SK-N-SH (cell line): Measurements from ENCODE around the gene AGBL5. TPM values are rescaled to one million over a fixed set of nuclear protein-coding genes. Genes with fewer than 3 reads are reported as not detected.

Experiments
- CTCF ChIA-PET: fragments of 300-600, 350-600 bp; formaldehyde crosslinking; extraction: SDS; loops from one replicate; lab custom pipeline; 2021; lab: Yijun Ruan, JAX
- POLR2A ChIA-PET: fragments of 350-600 bp; sonication (Branson Sonifier 250); formaldehyde crosslinking; extraction: SDS; loops from one replicate; lab custom pipeline; 2020; ENCODE audit warnings: antibody characterized with exemption, inconsistent platforms; lab: Yijun Ruan, JAX
- DNase-seq: peaks from one replicate; pipeline ENCODE4 v3.0.0; 2012
- H2AFZ ChIP-seq: fragments of 200-600 bp; sonication (generic); 2 replicates; pipeline ENCODE4 v1.8.1; 2016; ENCODE audit warnings: antibody characterized with exemption, mild to moderate bottlenecking, low read depth
- H3F3A ChIP-seq: fragments of 200-600 bp; sonication (generic); replicated peaks from 2 replicates; pipeline ENCODE3; 2016; ENCODE audit warnings: antibody characterized with exemption, mild to moderate bottlenecking; ENCODE audit not compliant: insufficient read depth
- H3K27ac ChIP-seq, 2 experiments: fragments of 200-500 bp in 1 of 2; fragments of 200-600 bp in 1 of 2; sonication (Bioruptor generic) in 1 of 2; sonication (generic), shearing (Covaris generic) in 1 of 2; 2 replicates each; pipeline versions ENCODE4 v1.5.1 to v1.6.1; 2014 to 2016; ENCODE audit warnings: low read depth in 2 of 2, inconsistent platforms in 1 of 2, low read length in 1 of 2, mild to moderate bottlenecking in 1 of 2, mixed read lengths in 1 of 2
- H3K27me3 ChIP-seq: fragments of 200-600 bp; sonication (generic), shearing (Covaris generic); 2 replicates; pipeline ENCODE4 v1.6.1; 2016; ENCODE audit warnings: mixed run types; ENCODE audit not compliant: insufficient read depth
- H3K36me3 ChIP-seq, 2 experiments: fragments of 200-500 bp in 1 of 2; fragments of 200-600 bp in 1 of 2; sonication (Bioruptor generic) in 1 of 2; sonication (generic) in 1 of 2; replicated peaks in 1 of 2; 2 replicates each; pipeline versions ENCODE3 to v1.5.1; 2014 to 2016; ENCODE audit warnings: low read length in 1 of 2, mild to moderate bottlenecking in 1 of 2; ENCODE audit not compliant: insufficient read depth in 2 of 2, control insufficient read depth in 1 of 2
- H3K4me1 ChIP-seq, 2 experiments: fragments of 200-500 bp in 1 of 2; fragments of 200-600 bp in 1 of 2; sonication (Bioruptor generic) in 1 of 2; sonication (generic), shearing (Covaris generic) in 1 of 2; 2 replicates each; pipeline versions ENCODE4 v1.5.1 to v1.6.1; 2014 to 2016; ENCODE audit warnings: low read depth in 1 of 2, low read length in 1 of 2, mixed run types in 1 of 2; ENCODE audit not compliant: insufficient read depth in 2 of 2, control insufficient read depth in 1 of 2
- H3K4me2 ChIP-seq: fragments of 200-600 bp; sonication (generic), shearing (Covaris generic); 2 replicates; pipeline ENCODE4 v1.6.1; 2017; ENCODE audit warnings: mixed run types
- H3K4me3 ChIP-seq, 2 experiments: fragments of 200-500 bp in 1 of 2; fragments of 200-600 bp in 1 of 2; sonication (Bioruptor generic) in 1 of 2; sonication (generic), shearing (Covaris generic) in 1 of 2; 2 replicates each; pipeline versions ENCODE4 v1.5.1 to v1.8.1; 2014 to 2016; ENCODE audit warnings: low read depth in 2 of 2, inconsistent platforms in 1 of 2, low read length in 1 of 2, mild to moderate bottlenecking in 1 of 2, mixed read lengths in 1 of 2, moderate library complexity in 1 of 2
- H3K79me2 ChIP-seq: fragments of 200-600 bp; sonication (generic); 2 replicates; pipeline ENCODE4 v1.8.1; 2017; ENCODE audit warnings: mild to moderate bottlenecking; ENCODE audit not compliant: insufficient read depth
- H3K9ac ChIP-seq: fragments of 200-600 bp; sonication (generic); 2 replicates; pipeline ENCODE4 v1.6.1; 2017; ENCODE audit warnings: mixed run types
- H3K9me2 ChIP-seq: fragments of 200-600 bp; sonication (generic); 2 replicates; pipeline ENCODE4 v1.6.1; 2017; ENCODE audit warnings: mixed run types
- H3K9me3 ChIP-seq: fragments of 200-600 bp; sonication (generic); 2 replicates; pipeline ENCODE4 v1.6.1; 2017; ENCODE audit warnings: mixed run types, mild to moderate bottlenecking, moderate library complexity
- H4K20me1 ChIP-seq: fragments of 200-600 bp; sonication (generic); 2 replicates; pipeline ENCODE4 v1.6.1; 2017; ENCODE audit warnings: mild to moderate bottlenecking, mixed run types; ENCODE audit not compliant: insufficient read depth
- EP300 ChIP-seq, 2 experiments: IDR thresholded peaks; 2 replicates each; pipeline versions ENCODE4 v1.4.0 to v1.6.1; 2012; ENCODE audit warnings: borderline replicate concordance in 1 of 2, low read depth in 1 of 2, low read length in 1 of 2
- EZH2phosphoT487 ChIP-seq: fragments of 200-600 bp; sonication (generic); IDR thresholded peaks from 2 replicates; pipeline ENCODE4 v1.6.1; 2017; ENCODE audit warnings: low read depth, mixed run types, mild to moderate bottlenecking, antibody characterized with exemption, moderate library complexity, borderline replicate concordance
- FOSL2 ChIP-seq: IDR thresholded peaks from 2 replicates; pipeline ENCODE4 v1.4.0; 2012; ENCODE audit warnings: low read depth, mild to moderate bottlenecking, moderate library complexity, borderline replicate concordance
- FOXJ3 ChIP-seq: sonication (generic); formaldehyde crosslinking; IDR thresholded peaks from 2 replicates; pipeline ENCODE4 v1.5.1; 2020; ENCODE audit warnings: mild to moderate bottlenecking, missing genetic modification reagents
- FOXM1 ChIP-seq: IDR thresholded peaks from 2 replicates; pipeline ENCODE4 v1.4.0; 2012; ENCODE audit warnings: low read depth, mild to moderate bottlenecking
- NRF1 ChIP-seq: IDR thresholded peaks from 2 replicates; pipeline ENCODE4 v1.6.1; 2012; ENCODE audit warnings: low read depth, mild to moderate bottlenecking, low read length
- RAD21 ChIP-seq: IDR thresholded peaks from 2 replicates; pipeline ENCODE4 v1.6.1; 2012; ENCODE audit warnings: mild to moderate bottlenecking, low read length
- RCOR1 ChIP-seq: fragments of 150-350 bp; IDR thresholded peaks from 2 replicates; pipeline ENCODE4 v1.6.1; 2017; ENCODE audit warnings: antibody characterized with exemption, low read length
- RFX5 ChIP-seq: IDR thresholded peaks from 2 replicates; pipeline ENCODE4 v1.6.1; 2012; ENCODE audit warnings: mild to moderate bottlenecking, improper control_type of control experiment, low read length
- TCF12 ChIP-seq: IDR thresholded peaks from 2 replicates; pipeline ENCODE4 v1.4.0; 2012
- WGBS: methylation state at CpG from one replicate; pipeline ENCODE4 v1.1.6; 2017; ENCODE audit warnings: low lambda C conversion rate; 5-methylcytosine and 5-hydroxymethylcytosine counted together
- polyA plus RNA-seq, 3 experiments: library from polyadenylated mRNA; depleted of rRNA; stranded (reverse); fragments of >200 nt; gene quantifications; 2 replicates each; pipeline ENCODE4 v1.2.3, GENCODE V29; 2012
- TF ChIP-seq, protein P1 (sequence below): IDR thresholded peaks from 2 replicates; pipeline ENCODE4; 2012

The AGBL5 gene
- polyA plus RNA-seq, 1 of the 3 experiments (the other 2 are of a cell fraction), result 45.5 TPM

- TF ChIP-seq EP300 (IDR thresholded peaks at IDR 0.05; ENCODE audit: borderline replicate concordance in 1 of 2, low read depth in 1 of 2, low read length in 1 of 2) (no peak), TCF12 (no peak), EZH2phosphoT487 (no peak), FOXJ3 (CRISPR knock-in tag) (peak; percentile 75; the same call in 1 of the 2 replicates), RCOR1 (peak; percentile 80), RFX5 (no peak)
These were observed 44.5 kb downstream of the AGBL5 start (continued) for GRCh38 chr2:27095745-27096651.

DNA sequence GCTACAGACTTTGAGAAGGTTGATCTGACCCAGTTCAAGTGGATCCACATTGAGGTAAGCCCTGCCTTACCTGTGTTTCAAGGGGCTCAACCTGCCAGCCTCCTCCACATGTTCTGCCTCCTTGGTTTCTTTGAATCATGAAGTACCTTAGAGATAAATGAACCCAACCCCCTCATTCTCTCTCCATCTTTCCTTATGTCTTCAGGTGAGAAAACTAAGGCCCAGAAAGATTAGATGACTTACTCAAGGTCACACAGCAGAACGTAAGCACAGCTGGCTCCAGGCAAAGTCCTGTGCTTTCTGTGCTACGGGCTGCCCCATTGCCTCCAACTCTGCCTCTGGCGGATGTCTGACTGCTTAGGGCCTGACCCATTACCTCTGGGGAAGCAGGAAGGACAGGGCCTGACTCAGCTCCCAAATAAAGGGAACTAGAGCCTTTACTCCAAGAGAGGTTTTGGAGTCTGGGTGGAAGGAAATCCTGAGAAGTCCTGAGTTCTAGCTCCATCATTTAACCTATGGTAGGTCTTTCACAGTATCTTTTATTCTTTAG is 45.4 kb downstream of the AGBL5 start:
- ChIA-PET POLR2A (interaction anchor here (0.5 to 2.6 kb wide), 8 partner anchors 10 to 263 kb away, joined by 3 to 14 read pairs (median 3); partner anchors contain the start of genes EMILIN1, KHK and UCN), CTCF (interaction anchor here (0.5 to 14.2 kb wide), 27 partner anchors 11 to 587 kb away, joined by 3 to 169 read pairs (median 7); partner anchors contain the start of genes ABHD1, CGREF1, EMILIN1 and KHK)
- Histone ChIP-seq H3F3A (no peaks in the 10 kb centered on the region), H4K20me1 (no peaks in the 10 kb centered on the region), H3K27ac (peak overlapping the region in 1 of 2 experiments; percentile 92; a peak in 2 of 4 replicates), H3K9me3 (no peaks in the 10 kb centered on the region)
- 82% methylated on average over 3 of the region's 3 CpGs for WGBS
- TF ChIP-seq RCOR1, result no peak
- TF ChIP-seq FOXJ3 (CRISPR knock-in tag), result 0 out of 2 replicates have a peak, but pooled peaks have one; percentile 3
- TF ChIP-seq, all 33 proteins: peak for 1
- no peaks in the 10 kb centered on the region for H3K27me3 ChIP-seq
- H3K4me2 ChIP-seq, result no peak overlapping the region
- no peaks in the 10 kb centered on the region for H3K9me2 ChIP-seq
- H3K36me3 ChIP-seq, result no peaks in the 10 kb centered on the region
- DNase-seq, result peak; percentile 39
- no peaks in the 10 kb centered on the region for H3K79me2 ChIP-seq
- no peak overlapping the region for H3K9ac ChIP-seq
- no peak overlapping the region for H3K4me3 ChIP-seq
- peaks cover 4 to 21% of the 10 kb centered on the region in 2 experiments; a peak in 2 of 4 replicates for H3K4me1 ChIP-seq
- H2AFZ ChIP-seq, result 0 out of 2 replicates have a peak overlapping the region, but pooled peaks have one; percentile 97

DNA sequence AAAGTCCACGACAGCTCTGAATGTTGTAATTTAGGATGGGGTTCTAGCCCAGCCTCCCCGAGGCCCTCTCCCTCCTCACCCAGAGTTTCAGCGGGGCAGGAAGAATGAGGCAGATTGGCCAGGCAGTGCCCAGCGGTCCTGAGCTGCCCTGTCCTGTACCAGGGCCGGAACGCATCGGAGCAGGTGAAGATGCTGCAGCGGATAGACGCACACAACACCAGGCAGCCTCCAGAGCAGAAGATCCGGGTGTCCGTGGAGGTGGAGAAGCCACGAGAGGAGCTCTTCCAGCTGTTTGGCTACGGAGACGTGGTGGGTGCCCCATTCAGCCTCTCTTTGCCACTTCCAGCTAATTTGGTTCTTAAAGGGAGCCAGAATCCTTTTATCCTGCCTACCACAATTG is 45.9 kb downstream of the AGBL5 start:
- Histone ChIP-seq H2AFZ (no peak overlapping the region), H3K36me3 (no peaks in the 10 kb centered on the region), H3K9ac (no peak overlapping the region), H3K9me2 (no peaks in the 10 kb centered on the region), H3K4me1 (peaks cover 4 to 21% of the 10 kb centered on the region in 2 experiments; a peak in 2 of 4 replicates), H3K9me3 (no peaks in the 10 kb centered on the region), H4K20me1 (no peaks in the 10 kb centered on the region), H3K27me3 (no peaks in the 10 kb centered on the region), H3K79me2 (no peaks in the 10 kb centered on the region), H3K4me3 (no peak overlapping the region), H3K27ac (peak overlapping the region in 1 of 2 experiments; percentile 92; a peak in 1 of 4 replicates), H3K4me2 (no peak overlapping the region), H3F3A (no peaks in the 10 kb centered on the region)
- TF ChIP-seq EP300 (IDR thresholded peaks at IDR 0.05; ENCODE audit: borderline replicate concordance in 1 of 2, low read depth in 1 of 2, low read length in 1 of 2) (no peak), FOXM1 (no peak), FOSL2 (no peak), NRF1 (no peak), RAD21 (no peak)
- TF ChIP-seq, protein P1, sequence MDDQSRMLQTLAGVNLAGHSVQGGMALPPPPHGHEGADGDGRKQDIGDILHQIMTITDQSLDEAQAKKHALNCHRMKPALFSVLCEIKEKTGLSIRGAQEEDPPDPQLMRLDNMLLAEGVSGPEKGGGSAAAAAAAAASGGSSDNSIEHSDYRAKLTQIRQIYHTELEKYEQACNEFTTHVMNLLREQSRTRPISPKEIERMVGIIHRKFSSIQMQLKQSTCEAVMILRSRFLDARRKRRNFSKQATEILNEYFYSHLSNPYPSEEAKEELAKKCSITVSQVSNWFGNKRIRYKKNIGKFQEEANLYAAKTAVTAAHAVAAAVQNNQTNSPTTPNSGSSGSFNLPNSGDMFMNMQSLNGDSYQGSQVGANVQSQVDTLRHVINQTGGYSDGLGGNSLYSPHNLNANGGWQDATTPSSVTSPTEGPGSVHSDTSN, result no peak
- CTCF ChIA-PET, result interaction anchor here (0.8 to 14.2 kb wide), 26 partner anchors 11 to 251 kb away, joined by 3 to 169 read pairs (median 8); partner anchors contain the start of genes ABHD1, CGREF1, EMILIN1 and KHK
- DNase-seq, result no peak
- WGBS, result 89% methylated on average over 14 of the region's 14 CpGs
- POLR2A ChIA-PET, result interaction anchor here (0.6 to 2.6 kb wide), 4 partner anchors 10 to 263 kb away, joined by 3 to 14 read pairs (median 3); partner anchors contain the start of genes KHK and UCN
